ENCODE measurements around the gene PCDHB3. TPM values are rescaled to one million over a fixed set of nuclear protein-coding genes. Genes with fewer than 3 reads are reported as not detected.

PCDHB3 gene
- total and polyA plus RNA-seq, 2 of the 4 experiments (the other 2 are of a cell fraction), result 0.12 to 0.18 TPM

DNA sequence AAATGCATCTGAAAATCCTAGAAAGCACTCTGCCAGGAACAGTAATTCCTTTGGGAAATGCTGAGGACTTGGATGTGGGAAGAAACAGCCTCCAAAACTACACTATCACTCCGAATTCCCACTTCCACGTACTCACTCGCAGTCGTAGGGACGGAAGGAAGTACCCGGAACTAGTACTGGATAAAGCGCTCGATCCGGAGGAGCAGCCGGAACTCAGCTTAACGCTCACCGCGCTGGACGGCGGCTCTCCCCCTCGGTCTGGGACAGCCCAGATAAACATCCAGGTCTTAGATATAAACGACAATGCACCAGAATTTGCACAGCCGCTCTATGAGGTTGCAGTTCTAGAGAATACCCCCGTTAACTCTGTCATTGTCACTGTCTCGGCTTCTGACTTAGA, 786 bp downstream of the PCDHB3 start:
- H3K56ac ChIP-seq (ENCODE audit: extremely low read depth, insufficient read depth, low read length), result no peak overlapping the region
- H3K23ac ChIP-seq (ENCODE audit: low read depth, low read length), result no peak overlapping the region
- no peak for DNase-seq
- no peaks in the 10 kb centered on the region for H3K36me3 ChIP-seq (ENCODE audit: control insufficient read depth, insufficient read depth, low read length)
- intact Hi-C loops (cut with micrococcal nuclease) (no loop called here), dilution Hi-C loops (cut with HindIII; ENCODE audit: low sequenced_read_pairs, unreplicated experiment) (no loop called here), in situ Hi-C loops (cut with MboI; ENCODE audit: low sequenced_read_pairs) (no loop called here)
- no peaks in the 10 kb centered on the region for H3K4me1 ChIP-seq (ENCODE audit: control insufficient read depth, insufficient read depth, low read length)
- H2BK20ac ChIP-seq (ENCODE audit: low read depth, low read length), result no peak overlapping the region
- no peaks in the 10 kb centered on the region for H3K79me1 ChIP-seq (ENCODE audit: low read depth in 1 of 2, low read length in 2 of 2)
- no peak overlapping the region for H3K18ac ChIP-seq (ENCODE audit: low read depth, low read length)
- H3K9ac ChIP-seq (ENCODE audit: low read depth, low read length), result no peak overlapping the region
- no peak overlapping the region for H3K4me2 ChIP-seq (ENCODE audit: low read depth, low read length)
- H3K14ac ChIP-seq (replicated peaks; ENCODE audit: low read depth, low read length), result no peak overlapping the region
- no peak overlapping the region for H3K4ac ChIP-seq (ENCODE audit: low read depth, low read length)
- peaks cover 14% of the 10 kb centered on the region; the same call in 1 of the 2 replicates for H3K9me3 ChIP-seq (ENCODE audit: control insufficient read depth, insufficient read depth, low read length)
- BruUV-seq (replicated peaks), result no TSS peak
- no peaks in the 10 kb centered on the region for H3K9me1 ChIP-seq (ENCODE audit: insufficient read depth, low read length)
- H2AFZ ChIP-seq (replicated peaks; ENCODE audit: low read length, poor library complexity), result no peak overlapping the region
- no peaks in the 10 kb centered on the region for H3K27me3 ChIP-seq (ENCODE audit: control insufficient read depth, insufficient read depth, low read length)
- H2BK120ac ChIP-seq (ENCODE audit: low read depth, low read length), result no peak overlapping the region
- CTCF ChIA-PET, result no interaction called here
- H4K8ac ChIP-seq (ENCODE audit: low read depth in 2 of 2, low read length in 2 of 2), result no peak overlapping the region
- no peak overlapping the region for H2BK15ac ChIP-seq (ENCODE audit: low read depth, low read length)
- H2AK5ac ChIP-seq (ENCODE audit: low read depth, low read length), result no peak overlapping the region
- POLR2A ChIA-PET (ENCODE audit: unreplicated experiment), result no interaction called here
- ATAC-seq (ENCODE audit: low read depth), result no peak
- no peaks in the 10 kb centered on the region for H4K20me1 ChIP-seq (ENCODE audit: insufficient read depth, low read length)
- no peak overlapping the region for H2AK9ac ChIP-seq (replicated peaks; ENCODE audit: low read depth, low read length, poor library complexity)
- H4K91ac ChIP-seq (ENCODE audit: insufficient read depth, low read depth, low read length), result no peak overlapping the region
- TF ChIP-seq, protein P1, sequence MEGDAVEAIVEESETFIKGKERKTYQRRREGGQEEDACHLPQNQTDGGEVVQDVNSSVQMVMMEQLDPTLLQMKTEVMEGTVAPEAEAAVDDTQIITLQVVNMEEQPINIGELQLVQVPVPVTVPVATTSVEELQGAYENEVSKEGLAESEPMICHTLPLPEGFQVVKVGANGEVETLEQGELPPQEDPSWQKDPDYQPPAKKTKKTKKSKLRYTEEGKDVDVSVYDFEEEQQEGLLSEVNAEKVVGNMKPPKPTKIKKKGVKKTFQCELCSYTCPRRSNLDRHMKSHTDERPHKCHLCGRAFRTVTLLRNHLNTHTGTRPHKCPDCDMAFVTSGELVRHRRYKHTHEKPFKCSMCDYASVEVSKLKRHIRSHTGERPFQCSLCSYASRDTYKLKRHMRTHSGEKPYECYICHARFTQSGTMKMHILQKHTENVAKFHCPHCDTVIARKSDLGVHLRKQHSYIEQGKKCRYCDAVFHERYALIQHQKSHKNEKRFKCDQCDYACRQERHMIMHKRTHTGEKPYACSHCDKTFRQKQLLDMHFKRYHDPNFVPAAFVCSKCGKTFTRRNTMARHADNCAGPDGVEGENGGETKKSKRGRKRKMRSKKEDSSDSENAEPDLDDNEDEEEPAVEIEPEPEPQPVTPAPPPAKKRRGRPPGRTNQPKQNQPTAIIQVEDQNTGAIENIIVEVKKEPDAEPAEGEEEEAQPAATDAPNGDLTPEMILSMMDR (conservative IDR thresholded peaks at IDR 0.05; ENCODE audit: low read depth, low read length), result no peak
- TF ChIP-seq, protein P2, sequence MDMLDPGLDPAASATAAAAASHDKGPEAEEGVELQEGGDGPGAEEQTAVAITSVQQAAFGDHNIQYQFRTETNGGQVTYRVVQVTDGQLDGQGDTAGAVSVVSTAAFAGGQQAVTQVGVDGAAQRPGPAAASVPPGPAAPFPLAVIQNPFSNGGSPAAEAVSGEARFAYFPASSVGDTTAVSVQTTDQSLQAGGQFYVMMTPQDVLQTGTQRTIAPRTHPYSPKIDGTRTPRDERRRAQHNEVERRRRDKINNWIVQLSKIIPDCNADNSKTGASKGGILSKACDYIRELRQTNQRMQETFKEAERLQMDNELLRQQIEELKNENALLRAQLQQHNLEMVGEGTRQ (IDR thresholded peaks at IDR 0.05; ENCODE audit: low read depth, low read length), result no peak
- TF ChIP-seq NFE2L2 (IDR thresholded peaks at IDR 0.05; ENCODE audit: low read depth, low read length) (no peak), MAZ (IDR thresholded peaks at IDR 0.05; ENCODE audit: borderline replicate concordance, low read depth, low read length) (no peak), FOS (IDR thresholded peaks at IDR 0.05; ENCODE audit: low read depth, low read length) (no peak), RFX5 (IDR thresholded peaks at IDR 0.05; ENCODE audit: low read depth, low read length) (no peak), RCOR1 (IDR thresholded peaks at IDR 0.05; ENCODE audit: insufficient replicate concordance, low read length) (no peak), BHLHE40 (IDR thresholded peaks at IDR 0.05; ENCODE audit: low read depth, low read length) (no peak), SMC3 (IDR thresholded peaks at IDR 0.05; ENCODE audit: low read depth, low read length) (no peak), MXI1 (IDR thresholded peaks at IDR 0.05; ENCODE audit: borderline replicate concordance, low read depth, low read length) (no peak), CEBPB (IDR thresholded peaks at IDR 0.05; ENCODE audit: low read depth, low read length) (no peak), POLR2A (IDR thresholded peaks at IDR 0.05; ENCODE audit: low read depth, low read length) (no peak), RAD21 (IDR thresholded peaks at IDR 0.05; ENCODE audit: low read length) (no peak), CHD1 (IDR thresholded peaks at IDR 0.05; ENCODE audit: low read depth, low read length) (no peak), MAFK (IDR thresholded peaks at IDR 0.05; ENCODE audit: low read depth, low read length) (no peak)
- TF ChIP-seq, protein P3, sequence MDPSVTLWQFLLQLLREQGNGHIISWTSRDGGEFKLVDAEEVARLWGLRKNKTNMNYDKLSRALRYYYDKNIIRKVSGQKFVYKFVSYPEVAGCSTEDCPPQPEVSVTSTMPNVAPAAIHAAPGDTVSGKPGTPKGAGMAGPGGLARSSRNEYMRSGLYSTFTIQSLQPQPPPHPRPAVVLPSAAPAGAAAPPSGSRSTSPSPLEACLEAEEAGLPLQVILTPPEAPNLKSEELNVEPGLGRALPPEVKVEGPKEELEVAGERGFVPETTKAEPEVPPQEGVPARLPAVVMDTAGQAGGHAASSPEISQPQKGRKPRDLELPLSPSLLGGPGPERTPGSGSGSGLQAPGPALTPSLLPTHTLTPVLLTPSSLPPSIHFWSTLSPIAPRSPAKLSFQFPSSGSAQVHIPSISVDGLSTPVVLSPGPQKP (IDR thresholded peaks at IDR 0.05; ENCODE audit: borderline replicate concordance, low read depth, low read length), result no peak
- no peak overlapping the region for H2BK5ac ChIP-seq (ENCODE audit: low read depth, low read length, poor library complexity, severe bottlenecking)
- no peak overlapping the region for H3K4me3 ChIP-seq (ENCODE audit: insufficient read depth, low read depth, low read length)
- no peak overlapping the region for H3K27ac ChIP-seq (ENCODE audit: insufficient read depth, low read length)
- WGBS, 2 experiments (ENCODE audit: extremely low coverage in 2 of 2, insufficient read length in 1 of 2), result 60% methylated on average over 1 of the region's 20 CpGs; no CpG with 5 or more reads in 1 of the 2 experiments
- no peak overlapping the region for H4K5ac ChIP-seq (ENCODE audit: low read depth, low read length)
